GM13977 (cell line): ENCODE measurements around the gene OR2Y1.
"Not testable (repeated sequence)": the region's sequence is repeated elsewhere in the genome, so short reads cannot be mapped to it uniquely, and the experiment has no call there.

Experiments
- DNase-seq: peaks from one replicate; pipeline ENCODE4 v3.0.0; 2012; ENCODE audit warnings: low spot score
- in situ Hi-C: fragments of 300-500 bp; cut with MboI; formaldehyde crosslinking; loops from one replicate; pipeline ENCODE4 v1.12.0; 2022; ENCODE audit warnings: low sequenced_read_pairs, low pct_unique_long_range_greater_than_20kb, mixed read lengths, inconsistent platforms; ENCODE audit not compliant: unreplicated experiment
- TF ChIP-seq, protein P1 (sequence below): IDR thresholded peaks from 2 replicates; pipeline ENCODE4 v1.5.1; 2012; ENCODE audit warnings: mild to moderate bottlenecking, control low read depth; ENCODE audit not compliant: insufficient read depth; ENCODE audit errors: extremely low read depth, missing control alignments

Gene OR2Y1

DNA sequence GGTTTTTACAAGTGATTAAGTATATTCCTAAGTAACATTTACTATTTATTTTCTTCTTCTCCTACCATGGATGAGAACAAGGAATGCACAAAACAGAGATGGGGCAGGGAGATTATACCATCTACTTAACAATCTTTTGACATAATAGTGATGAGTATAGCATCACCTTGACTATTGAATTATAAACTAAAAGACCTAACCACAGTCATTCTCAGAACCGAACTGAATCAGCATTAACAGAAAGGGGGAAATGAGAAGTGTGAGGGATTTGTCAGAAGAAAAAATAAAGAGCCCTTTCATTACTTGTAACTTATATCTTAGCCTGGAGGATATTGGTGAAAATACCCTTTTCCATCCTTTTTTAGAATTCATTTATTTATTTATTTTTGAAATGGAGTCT, 21.9 kb downstream of the OR2Y1 start:
- peak; percentile 27 for DNase-seq
- in situ Hi-C loops: no loop called here
- TF ChIP-seq, protein P1, sequence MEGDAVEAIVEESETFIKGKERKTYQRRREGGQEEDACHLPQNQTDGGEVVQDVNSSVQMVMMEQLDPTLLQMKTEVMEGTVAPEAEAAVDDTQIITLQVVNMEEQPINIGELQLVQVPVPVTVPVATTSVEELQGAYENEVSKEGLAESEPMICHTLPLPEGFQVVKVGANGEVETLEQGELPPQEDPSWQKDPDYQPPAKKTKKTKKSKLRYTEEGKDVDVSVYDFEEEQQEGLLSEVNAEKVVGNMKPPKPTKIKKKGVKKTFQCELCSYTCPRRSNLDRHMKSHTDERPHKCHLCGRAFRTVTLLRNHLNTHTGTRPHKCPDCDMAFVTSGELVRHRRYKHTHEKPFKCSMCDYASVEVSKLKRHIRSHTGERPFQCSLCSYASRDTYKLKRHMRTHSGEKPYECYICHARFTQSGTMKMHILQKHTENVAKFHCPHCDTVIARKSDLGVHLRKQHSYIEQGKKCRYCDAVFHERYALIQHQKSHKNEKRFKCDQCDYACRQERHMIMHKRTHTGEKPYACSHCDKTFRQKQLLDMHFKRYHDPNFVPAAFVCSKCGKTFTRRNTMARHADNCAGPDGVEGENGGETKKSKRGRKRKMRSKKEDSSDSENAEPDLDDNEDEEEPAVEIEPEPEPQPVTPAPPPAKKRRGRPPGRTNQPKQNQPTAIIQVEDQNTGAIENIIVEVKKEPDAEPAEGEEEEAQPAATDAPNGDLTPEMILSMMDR: no peak

- TF ChIP-seq, protein P1: no peak
- no peak for DNase-seq
- in situ Hi-C loops: no loop called here
Measured at GRCh38 chr5:180704362-180704761, 35.5 kb downstream of the OR2Y1 start.

DNA sequence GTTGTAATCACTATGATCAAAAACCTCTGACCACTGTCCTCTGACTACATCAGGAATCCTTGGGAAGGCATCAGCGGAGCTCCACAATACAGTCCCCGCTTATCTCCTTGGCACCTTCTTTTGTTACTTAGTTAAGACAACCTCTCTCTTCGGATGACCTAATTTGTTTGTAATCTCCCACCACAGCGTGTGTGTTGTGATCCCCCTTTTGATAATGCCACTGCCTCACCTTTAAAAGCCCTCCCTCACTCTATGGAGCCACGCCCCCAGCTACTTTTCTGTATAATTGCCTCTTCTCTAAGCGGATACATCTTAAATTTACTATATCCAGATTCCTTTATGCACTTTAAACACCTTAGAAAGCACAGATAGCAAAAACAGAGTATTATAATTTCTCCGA, 35.9 kb downstream of the OR2Y1 start:
- in situ Hi-C loops: no loop called here
- TF ChIP-seq, protein P1: no peak
- no peak for DNase-seq

DNA sequence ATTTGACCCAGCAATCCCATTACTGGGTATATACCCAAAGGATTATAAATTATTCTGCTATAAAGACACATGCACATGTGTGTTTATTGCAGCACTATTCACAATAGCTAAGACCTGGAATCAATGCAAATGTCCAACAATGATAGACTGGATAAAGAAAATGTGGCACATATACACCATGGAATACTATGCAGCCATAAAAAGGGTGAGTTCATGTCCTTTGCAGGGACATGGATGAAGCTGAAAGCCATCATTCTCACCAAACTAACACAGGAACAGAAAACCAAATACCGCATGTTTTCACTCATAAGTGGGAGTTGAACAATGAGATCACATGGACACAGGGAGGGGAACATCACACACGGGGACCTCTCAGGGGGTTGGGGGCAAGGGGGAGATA, 36.5 kb downstream of the OR2Y1 start:
- in situ Hi-C loops, DNase-seq: not testable (repeated sequence)

- in situ Hi-C loops, DNase-seq: not testable (repeated sequence)
Measured at GRCh38 chr5:180700440-180700839, 39.4 kb downstream of the OR2Y1 start.

DNA sequence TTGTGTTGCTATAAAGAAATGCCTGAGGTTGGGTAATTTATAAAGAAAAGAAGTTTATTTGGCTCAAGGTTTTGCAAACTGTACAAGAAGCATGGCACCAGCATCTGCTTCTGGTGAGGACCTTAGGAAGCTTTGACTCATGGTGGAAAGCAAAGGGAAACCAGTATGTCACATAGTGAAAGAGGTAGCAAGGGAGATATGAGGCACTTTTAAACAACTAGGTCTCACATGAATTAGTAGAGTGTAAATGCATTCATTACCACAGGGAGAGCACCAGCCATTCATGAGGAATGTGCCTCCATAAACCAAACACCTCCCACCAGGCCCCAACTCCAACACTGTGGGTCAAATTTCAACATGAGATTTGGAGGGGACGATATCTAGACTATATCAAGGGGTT, 40.8 kb downstream of the OR2Y1 start:
- TF ChIP-seq, protein P1: no peak
- DNase-seq: no peak
- in situ Hi-C loops: no loop called here

GRCh38 chr5:180696116-180696515, 43.7 kb downstream of the OR2Y1 start:
- TF ChIP-seq, protein P1: no peak
- DNase-seq: no peak
- in situ Hi-C loops: no loop called here

DNA sequence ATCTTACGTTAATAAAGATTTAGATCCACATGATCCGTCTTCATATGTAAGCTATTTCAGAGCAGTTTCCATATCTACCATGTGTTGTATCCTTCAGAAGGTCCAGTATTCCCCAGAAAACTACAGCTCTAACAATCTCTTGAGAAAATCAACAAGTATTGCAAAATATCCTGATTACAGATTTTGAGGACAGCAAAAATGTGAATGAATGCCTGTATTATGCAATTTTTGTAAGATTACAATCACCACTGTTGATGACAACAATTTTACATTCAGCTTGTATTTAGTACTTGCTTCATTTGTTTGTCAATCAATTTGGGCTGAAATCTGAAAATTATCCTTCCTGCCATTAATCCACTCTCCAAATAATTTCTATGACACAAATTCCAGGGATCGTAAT, 47.4 kb downstream of the OR2Y1 start:
- TF ChIP-seq, protein P1: no peak
- no peak for DNase-seq
- in situ Hi-C loops: no loop called here
